Measurements from ENCODE around the gene HACD2.

HACD2 gene

DNA sequence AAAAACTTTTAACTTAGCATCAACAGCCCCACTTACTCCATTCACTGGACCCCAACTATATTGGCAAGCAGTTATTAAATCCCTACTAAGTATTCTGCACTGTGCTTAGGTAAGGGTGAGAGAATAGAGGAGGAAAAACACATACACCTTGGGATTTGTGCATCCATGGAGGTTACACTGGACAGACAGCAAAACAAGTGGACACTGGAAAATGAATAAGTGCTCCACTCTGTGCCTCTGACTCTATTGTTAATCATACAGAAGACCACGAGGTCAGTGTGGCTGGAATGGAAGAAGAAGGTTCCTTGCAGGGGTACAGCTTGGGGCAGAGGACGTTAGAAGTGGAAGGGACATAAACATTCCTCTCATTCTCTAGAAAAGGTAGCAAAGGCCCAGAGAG, 139.2 kb downstream of the HACD2 start:
- Histone ChIP-seq H3K27me3 (peaks cover 92% of the 10 kb centered on the region), H3K4me1 (ENCODE audit: control insufficient read depth in 1 of 2, insufficient read depth in 1 of 2, low read depth in 1 of 2, low read length in 1 of 2) (peaks cover 12 to 14% of the 10 kb centered on the region in 2 experiments)

DNA sequence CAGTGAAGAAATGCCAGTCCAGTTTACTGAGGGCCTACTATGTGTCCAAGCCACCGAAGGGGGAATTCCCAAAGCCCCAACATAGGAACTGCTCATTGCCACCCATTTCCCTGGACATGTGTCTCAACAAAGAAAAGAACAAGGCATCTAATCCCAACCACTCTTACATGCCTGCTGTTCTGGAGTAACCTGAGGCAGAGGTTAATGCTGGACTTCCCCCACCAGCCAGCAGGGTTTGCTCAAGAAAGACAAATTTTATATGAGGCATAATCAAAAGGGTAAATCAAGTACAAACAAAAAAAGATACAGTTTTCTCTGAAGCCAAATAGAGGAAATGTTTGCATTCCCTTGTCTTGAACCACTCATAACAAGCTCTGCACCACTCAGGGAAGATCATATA, 140.1 kb downstream of the HACD2 start:
- Histone ChIP-seq H3K4me1 (ENCODE audit: control insufficient read depth in 1 of 2, insufficient read depth in 1 of 2, low read depth in 1 of 2, low read length in 1 of 2) (peaks cover 12 to 14% of the 10 kb centered on the region in 2 experiments), H3K27me3 (peaks cover 82% of the 10 kb centered on the region), H3K9me3 (no peaks in the 10 kb centered on the region), H3K36me3 (no peaks in the 10 kb centered on the region), H3K27ac (no peak overlapping the region), H3K4me3 (ENCODE audit: low read depth in 1 of 2, low read length in 1 of 2) (no peak overlapping the region)
- TF ChIP-seq, protein P1, sequence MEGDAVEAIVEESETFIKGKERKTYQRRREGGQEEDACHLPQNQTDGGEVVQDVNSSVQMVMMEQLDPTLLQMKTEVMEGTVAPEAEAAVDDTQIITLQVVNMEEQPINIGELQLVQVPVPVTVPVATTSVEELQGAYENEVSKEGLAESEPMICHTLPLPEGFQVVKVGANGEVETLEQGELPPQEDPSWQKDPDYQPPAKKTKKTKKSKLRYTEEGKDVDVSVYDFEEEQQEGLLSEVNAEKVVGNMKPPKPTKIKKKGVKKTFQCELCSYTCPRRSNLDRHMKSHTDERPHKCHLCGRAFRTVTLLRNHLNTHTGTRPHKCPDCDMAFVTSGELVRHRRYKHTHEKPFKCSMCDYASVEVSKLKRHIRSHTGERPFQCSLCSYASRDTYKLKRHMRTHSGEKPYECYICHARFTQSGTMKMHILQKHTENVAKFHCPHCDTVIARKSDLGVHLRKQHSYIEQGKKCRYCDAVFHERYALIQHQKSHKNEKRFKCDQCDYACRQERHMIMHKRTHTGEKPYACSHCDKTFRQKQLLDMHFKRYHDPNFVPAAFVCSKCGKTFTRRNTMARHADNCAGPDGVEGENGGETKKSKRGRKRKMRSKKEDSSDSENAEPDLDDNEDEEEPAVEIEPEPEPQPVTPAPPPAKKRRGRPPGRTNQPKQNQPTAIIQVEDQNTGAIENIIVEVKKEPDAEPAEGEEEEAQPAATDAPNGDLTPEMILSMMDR (IDR thresholded peaks at IDR 0.05): no peak

More for the DNA sequence above, 139.2 kb downstream of the HACD2 start:
- TF ChIP-seq, protein P1 (IDR thresholded peaks at IDR 0.05): no peak
- no peak overlapping the region for H3K27ac ChIP-seq
- H3K36me3 ChIP-seq: no peaks in the 10 kb centered on the region
- H3K4me3 ChIP-seq (ENCODE audit: low read depth in 1 of 2, low read length in 1 of 2): no peak overlapping the region
- H3K9me3 ChIP-seq: no peaks in the 10 kb centered on the region

DNA sequence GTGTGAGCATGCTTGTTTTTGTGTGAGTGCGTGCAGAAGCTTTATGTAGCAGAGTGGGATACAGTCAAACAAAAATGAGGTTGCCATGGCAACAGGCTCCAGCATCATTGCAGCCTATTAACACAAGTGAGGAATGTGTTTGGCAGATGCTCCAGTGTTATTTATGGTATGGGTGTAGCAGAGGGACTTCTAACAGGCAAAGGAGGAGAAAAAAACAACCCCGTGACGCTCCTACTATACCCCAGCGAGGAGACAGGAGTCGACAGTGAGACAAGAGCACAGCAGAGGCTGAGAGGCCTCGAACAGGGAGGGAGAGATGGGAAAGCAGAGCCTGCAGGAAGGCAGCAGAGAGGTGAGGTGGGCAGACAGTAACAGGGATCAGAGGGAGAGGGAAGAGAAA, 140.8 kb downstream of the HACD2 start:
- H3K27ac ChIP-seq: no peak overlapping the region
- peaks cover 75% of the 10 kb centered on the region for H3K27me3 ChIP-seq
- TF ChIP-seq, protein P1 (IDR thresholded peaks at IDR 0.05): no peak
- H3K4me3 ChIP-seq (ENCODE audit: low read depth in 1 of 2, low read length in 1 of 2): no peak overlapping the region
- no peaks in the 10 kb centered on the region for H3K36me3 ChIP-seq
- H3K4me1 ChIP-seq (ENCODE audit: control insufficient read depth in 1 of 2, insufficient read depth in 1 of 2, low read depth in 1 of 2, low read length in 1 of 2): peaks cover 8 to 10% of the 10 kb centered on the region in 2 experiments
- H3K9me3 ChIP-seq: no peaks in the 10 kb centered on the region

DNA sequence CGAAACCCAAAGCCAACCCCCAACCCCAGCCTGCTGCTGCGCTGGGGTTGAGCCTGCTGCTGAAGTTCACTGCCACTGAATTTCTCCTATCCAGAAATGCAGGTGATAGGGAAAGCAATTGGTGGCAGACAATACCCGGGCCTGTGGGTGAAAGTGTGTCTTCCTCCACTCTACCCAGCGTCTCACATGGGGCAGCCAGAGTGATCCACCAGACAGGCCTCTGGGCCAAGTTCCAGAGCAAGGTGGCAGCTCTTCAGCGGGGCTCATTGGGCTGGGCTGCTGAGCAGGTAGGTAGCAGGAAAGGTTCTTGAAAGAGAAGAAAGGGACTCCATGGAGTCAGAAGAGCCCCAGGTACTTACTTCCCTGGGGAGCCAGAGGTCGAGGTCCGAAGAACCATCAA, 141.9 kb downstream of the HACD2 start:
- Histone ChIP-seq H3K27ac (no peak overlapping the region), H3K4me3 (ENCODE audit: low read depth in 1 of 2, low read length in 1 of 2) (no peak overlapping the region), H3K27me3 (peaks cover 70% of the 10 kb centered on the region), H3K4me1 (ENCODE audit: control insufficient read depth in 1 of 2, insufficient read depth in 1 of 2, low read depth in 1 of 2, low read length in 1 of 2) (no peaks in the 10 kb centered on the region), H3K9me3 (no peaks in the 10 kb centered on the region), H3K36me3 (no peaks in the 10 kb centered on the region)
- TF ChIP-seq, protein P1 (IDR thresholded peaks at IDR 0.05): no peak

DNA sequence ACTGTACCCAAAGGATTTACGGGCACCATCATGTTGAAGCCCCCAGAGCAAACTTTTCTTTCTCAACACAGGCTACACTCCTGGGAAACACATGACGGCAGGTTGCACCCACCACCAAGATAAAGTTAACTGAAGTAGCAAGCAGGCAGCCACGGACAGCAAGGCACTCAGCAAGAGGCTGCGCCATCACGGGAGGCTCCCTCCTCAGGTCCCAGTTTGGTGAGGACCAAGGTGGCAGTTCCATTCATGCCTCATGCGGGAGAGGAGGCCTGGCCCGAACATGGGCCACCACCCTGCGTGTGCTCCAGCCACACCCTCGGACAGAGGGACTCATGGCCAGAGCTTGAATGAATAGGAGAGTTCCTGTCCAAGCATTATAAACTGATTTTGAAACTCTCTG, 142.7 kb downstream of the HACD2 start:
- peaks cover 62% of the 10 kb centered on the region for H3K27me3 ChIP-seq
- H3K36me3 ChIP-seq: no peaks in the 10 kb centered on the region
- H3K9me3 ChIP-seq: no peaks in the 10 kb centered on the region
- no peak overlapping the region for H3K27ac ChIP-seq
- no peaks in the 10 kb centered on the region for H3K4me1 ChIP-seq (ENCODE audit: control insufficient read depth in 1 of 2, insufficient read depth in 1 of 2, low read depth in 1 of 2, low read length in 1 of 2)
- TF ChIP-seq, protein P1 (IDR thresholded peaks at IDR 0.05): no peak
- H3K4me3 ChIP-seq (ENCODE audit: low read depth in 1 of 2, low read length in 1 of 2): no peak overlapping the region

All from neutrophil (primary cell).